CD4-positive, alpha-beta T cell treated with Interleukin-4 for 1 hour (primary cell): ENCODE results near the gene TTC7B.

Experiments used
- DNase-seq, 2 donors: peaks; one replicate each; pipeline ENCODE4 v3.0.0-alpha.2; 2020 to 2022

TTC7B gene

GRCh38 chr14:90804292-90805083, 11.7 kb downstream of the TTC7B start:
- no peak for DNase-seq

GRCh38 chr14:90803249-90803648, 13.0 kb downstream of the TTC7B start:
- no peak for DNase-seq

GRCh38 chr14:90799420-90799819, 16.8 kb downstream of the TTC7B start:
- DNase-seq, result no peak

DNA sequence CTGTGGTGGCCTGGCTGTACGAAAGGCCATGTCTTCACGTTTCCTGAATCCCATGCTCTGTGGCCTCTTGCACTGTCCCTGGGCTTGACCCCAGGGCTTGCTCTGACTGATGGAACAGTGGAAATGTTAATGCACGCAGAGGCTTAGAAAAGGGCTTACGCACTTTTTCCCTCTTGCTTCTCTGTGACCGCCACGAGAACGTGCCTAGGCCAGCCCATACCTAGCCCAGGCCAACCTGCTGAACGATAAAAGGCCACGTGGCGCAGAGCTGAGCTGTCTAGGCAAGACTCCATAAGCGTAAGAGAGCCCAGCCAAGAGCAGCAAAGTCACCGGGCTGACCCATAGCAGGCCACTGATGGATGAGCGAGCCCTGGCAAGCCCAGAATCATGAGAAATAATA, 18.3 kb downstream of the TTC7B start:
- DNase-seq, result no peak

- DNase-seq, result no peak
Measured at GRCh38 chr14:90797451-90797850, 18.8 kb downstream of the TTC7B start.

- DNase-seq, result peak in 1 of 2 donors; percentile 22
Measured at GRCh38 chr14:90796329-90796728, 19.9 kb downstream of the TTC7B start.

GRCh38 chr14:90795744-90796143, 20.5 kb downstream of the TTC7B start:
- no peak for DNase-seq

DNA sequence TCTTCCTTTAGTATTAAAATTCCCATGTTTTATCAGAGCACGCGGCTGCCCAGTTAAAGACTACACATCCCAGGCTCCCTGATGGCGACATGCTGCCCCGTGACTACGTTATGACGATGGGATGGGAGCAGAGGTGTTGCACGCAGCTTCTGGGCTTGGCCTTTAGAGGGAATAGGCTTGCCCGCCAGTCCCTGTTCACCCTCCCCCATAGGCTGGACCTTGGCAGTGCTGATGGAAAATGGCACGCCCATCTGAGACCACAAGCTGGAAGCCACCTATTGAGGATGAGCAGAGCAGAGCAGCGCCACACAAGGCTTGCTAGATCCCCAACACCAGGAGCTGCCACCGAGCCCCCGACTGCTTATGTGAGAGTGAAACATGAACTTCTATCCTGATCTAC, 24.7 kb downstream of the TTC7B start:
- DNase-seq, result no peak

DNA sequence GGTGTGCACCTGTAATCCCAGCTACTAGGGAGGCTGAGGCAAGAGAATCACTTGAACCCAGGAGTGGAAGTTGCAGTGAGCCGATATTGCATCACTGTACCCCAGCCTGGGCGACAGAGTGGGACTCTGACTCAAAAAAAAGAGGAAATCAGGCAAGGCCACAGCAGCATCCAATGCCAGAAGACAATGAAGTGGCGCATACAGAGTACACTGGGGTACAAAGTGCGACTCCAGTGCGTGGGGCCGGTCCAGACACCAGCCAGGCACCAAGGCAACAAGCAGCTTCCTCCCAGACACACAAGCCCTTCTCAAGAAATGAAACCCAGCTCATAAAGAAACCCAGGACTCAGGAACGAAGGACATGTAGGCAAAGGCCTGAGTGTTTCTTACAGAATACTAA, 28.2 kb downstream of the TTC7B start:
- peak in 1 of 2 donors; percentile 34 for DNase-seq

DNA sequence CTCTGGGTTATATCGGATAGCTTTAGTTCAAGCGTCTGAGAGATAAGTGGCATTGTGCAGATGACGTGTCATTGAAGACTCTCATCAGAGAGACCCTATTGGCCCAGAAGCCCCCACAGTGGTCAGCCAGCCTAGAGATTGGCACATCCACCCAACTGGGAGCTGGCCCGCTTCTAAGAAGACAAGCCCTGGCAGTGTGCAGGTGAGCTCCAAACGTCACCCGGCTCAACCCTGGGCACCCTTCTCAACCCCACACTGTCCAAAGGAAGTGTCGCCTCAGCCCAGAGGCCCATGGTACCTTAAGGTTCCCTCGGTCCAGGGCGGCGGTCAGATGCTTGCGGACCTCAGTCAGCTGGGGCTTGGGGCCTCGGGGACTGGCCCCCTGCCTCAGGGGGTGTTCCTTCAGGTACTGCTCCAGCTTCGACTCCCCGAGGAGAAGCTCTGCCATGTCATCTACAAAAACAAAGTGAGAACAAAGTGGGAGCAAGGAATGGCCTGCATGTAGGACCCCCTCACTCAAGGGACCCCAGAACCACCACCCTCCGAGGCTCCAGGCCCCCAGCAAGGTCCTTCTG, 30.3 kb downstream of the TTC7B start:
- DNase-seq, result no peak

DNA sequence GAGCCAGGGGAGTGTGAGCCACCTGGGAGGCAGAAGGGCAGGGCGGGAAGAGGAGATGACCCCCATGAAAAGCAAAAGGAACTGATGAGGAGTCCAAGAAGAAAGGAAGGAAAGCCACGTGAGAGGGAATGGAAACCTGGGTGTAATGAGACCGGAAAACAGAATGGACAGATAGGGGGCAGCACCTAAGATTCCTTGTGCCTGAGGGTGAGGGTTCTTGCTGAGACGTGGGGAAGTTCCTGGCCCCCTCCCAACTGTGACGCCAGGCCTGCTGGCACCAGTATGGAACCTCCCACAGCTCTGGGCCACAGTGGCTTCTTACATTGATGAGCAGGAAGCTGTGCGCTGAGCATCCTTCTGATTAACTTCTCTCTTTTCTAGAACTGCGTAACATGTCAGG, 30.8 kb downstream of the TTC7B start:
- peak in 1 of 2 donors; percentile 24 for DNase-seq

- no peak for DNase-seq
Measured at GRCh38 chr14:90784621-90785270, 31.5 kb downstream of the TTC7B start.

DNA sequence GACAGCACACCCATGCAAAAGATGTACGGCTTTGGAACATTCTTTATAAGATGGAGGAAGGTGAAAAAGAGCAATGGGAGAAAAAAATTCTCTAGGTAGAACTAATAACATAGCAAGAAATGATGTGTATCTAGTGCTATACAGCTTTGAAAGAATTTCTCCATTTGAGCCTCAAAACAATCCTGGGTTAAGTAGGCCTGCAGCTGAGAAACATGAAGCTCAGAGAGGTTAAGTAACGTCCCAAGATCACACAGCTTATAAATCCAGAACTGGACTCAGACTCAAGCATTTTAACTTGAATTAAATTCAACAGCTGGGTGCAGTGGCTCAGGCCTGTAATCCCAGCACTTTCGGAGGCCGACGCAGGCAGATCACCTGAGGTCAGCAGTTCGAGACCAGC, 32.9 kb downstream of the TTC7B start:
- DNase-seq, result no peak

DNA sequence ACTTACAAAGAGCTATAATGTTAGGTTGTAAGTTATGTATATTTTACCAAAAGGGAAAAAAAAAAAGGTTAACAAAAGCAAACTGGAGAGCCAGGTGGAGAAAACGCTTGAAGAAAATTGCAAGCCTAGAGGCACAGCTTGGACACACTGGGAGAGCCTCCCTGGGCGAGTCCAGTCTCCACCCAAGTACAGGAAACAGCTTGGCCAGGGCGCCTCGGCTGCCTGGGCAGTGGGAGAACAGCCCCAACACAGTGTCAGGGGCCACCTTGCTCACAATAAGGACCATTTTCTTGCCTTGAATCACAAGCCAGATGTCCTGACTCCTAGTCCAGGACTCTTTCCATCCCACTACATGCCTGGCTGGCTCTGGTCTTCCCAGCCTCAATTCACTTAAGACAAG, 33.3 kb downstream of the TTC7B start:
- no peak for DNase-seq

GRCh38 chr14:90781876-90782275, 34.4 kb downstream of the TTC7B start:
- DNase-seq, result no peak

DNA sequence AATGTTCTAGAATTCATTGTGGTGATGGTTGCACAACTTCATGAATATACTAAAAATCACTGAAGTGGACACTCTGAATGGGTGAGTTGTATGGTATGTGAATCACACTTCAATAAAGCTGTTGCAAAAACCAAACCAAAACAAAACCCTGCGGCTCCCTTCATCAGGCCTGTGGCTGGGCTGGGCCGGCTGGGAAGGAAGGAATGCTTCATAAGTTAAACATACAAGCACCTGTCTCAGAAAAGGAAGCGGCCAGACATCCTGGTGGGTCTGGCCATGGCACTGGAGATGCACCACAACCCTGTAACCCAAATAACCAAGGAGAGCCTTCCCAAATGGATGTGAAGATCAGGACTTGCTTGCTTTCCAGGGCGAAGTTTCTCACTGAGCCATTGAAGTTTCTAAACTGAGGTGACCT, 34.9 kb downstream of the TTC7B start:
- DNase-seq, result no peak

GRCh38 chr14:90780519-90780918, 35.7 kb downstream of the TTC7B start:
- no peak for DNase-seq

DNA sequence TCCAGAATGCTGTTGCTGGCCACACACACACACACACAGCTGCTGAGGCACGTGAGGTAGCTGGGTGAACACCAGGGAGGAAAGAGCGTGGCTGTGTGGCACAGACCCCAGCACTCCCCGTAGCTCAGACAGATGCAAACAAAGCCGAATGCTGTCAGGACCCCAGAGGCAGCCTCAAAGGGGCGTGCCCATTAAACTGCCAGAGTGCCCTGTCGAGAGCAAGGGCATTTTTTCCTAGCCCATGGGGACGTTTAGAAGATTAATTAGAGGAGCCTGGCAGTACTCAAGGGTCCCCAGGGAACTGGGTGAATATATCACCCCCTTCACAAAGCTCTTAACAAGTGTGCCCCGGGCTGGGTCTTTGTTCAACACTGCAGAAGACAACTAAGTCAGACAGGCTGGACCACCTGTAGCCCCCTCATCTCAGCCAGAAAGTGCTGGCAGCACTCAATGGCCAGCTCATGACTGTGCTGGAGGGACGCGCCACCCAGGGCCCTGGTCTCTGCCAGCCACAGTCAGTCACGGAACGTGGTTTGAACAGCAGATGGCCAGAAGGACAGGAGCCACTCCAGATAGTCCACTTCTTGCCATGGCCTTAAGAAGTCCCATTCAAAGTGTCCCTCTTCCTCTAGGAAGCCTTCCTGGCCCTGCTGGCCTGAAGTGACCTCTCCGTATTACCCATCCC, 37.5 kb downstream of the TTC7B start:
- no peak for DNase-seq

- no peak for DNase-seq
Measured at GRCh38 chr14:90777830-90778485, 38.3 kb downstream of the TTC7B start.

DNA sequence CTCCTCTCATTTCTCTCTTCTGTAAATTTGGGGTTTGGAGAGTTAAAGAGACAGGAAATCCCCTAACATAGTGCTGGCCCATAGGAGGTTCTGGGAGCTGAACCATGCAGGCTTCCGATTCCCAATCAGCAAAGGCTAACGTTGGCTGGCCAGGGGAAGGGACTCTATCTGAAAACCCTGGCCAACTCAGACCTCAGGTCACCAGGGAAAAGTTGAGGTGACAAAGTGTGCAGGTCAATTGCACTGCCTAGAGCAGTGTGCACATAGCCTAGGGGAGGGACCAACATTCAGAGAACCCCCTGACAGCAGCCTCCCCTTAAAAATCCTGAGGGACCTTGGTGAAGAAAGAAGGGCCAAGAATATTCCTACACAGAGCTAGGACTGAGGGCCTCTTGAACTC, 38.9 kb downstream of the TTC7B start:
- DNase-seq, result no peak

DNA sequence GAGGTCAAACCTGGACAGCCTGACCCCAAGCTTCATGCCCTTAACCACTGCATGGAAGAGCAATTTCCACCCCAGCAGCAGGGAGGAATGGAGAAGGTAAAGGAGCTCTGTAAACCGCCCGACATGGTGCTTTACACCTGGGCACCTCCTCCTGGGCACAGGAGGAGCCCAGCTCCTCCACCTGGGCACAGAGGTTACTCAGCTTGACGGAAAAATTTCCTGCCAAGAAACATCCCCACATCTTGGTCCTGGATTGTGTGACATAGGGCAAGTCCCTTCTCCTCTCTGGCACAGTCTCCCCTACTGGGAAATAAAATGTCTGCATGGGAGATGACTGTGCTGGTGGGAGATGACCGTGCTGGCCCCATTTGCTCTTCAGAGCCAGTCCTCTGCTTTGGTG, 40.8 kb downstream of the TTC7B start:
- no peak for DNase-seq

DNA sequence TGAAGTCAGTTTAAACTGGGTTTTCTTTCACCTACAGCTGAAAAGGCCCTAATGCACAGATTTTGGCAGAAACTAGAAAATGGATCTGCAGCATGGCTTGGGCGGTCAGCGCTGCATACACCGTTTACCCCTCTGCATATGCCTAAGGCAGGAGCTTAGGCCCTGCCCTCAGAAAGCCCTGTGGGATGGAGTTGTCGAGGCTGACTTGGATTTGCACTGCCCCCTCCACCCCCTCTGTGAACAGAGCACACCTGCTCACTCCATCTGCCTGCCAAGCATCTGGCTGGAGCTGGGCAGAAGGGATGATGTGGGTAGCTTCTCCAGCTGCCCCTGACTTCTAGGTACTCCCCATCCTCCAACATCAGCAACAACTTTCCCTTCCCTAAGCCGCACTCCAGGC, 41.9 kb downstream of the TTC7B start:
- DNase-seq, result no peak

DNA sequence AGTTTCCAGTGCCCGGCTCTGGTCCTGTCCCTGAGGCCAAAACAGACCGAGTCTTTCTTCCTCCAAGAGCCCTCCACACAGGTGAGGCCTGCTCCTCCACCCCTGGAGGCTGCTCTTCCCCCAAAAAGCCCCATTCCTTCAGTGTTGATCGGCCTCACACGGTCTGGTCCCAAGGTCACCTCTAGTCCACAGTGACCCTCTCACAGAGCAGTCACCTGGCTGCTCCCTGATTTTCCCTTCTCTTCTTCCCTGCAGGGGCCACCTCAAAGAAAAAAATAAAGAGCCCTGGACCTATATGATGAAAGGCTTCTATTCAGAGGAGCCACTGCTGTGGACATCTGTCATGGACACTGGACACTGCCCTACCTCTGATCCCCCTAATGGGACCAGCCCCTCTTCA, 42.5 kb downstream of the TTC7B start:
- no peak for DNase-seq
